MCF 10A (cell line): ENCODE data around the gene SPIRE1. TPM values are rescaled to one million over a fixed set of nuclear protein-coding genes. Genes with fewer than 3 reads are reported as not detected.

ENCODE experiments used
- BruUV-seq: library from RNA; stranded (reverse); fragments of 400-500 nt; replicated peaks from 2 replicates; lab custom pipeline; 2021; lab: Mats Ljungman, UMichigan
- CTCF ChIA-PET: fragments of 300-600 bp; sonication (Branson Sonifier 250); formaldehyde crosslinking; extraction: SDS; loops from one replicate; lab custom pipeline; 2021; ENCODE audit warnings: antibody characterized with exemption, inconsistent platforms; lab: Yijun Ruan, JAX
- POLR2A ChIA-PET: fragments of 300-600, 350-650 bp; sonication (Branson Sonifier 250); formaldehyde crosslinking; extraction: SDS; loops from one replicate; lab custom pipeline; 2020; ENCODE audit warnings: antibody characterized with exemption, inconsistent platforms; lab: Yijun Ruan, JAX
- DNase-seq: peaks from one replicate; pipeline ENCODE4 v3.0.0-alpha.2; 2018; ENCODE audit not compliant: unreplicated experiment
- H3K27ac Mint-ChIP-seq: one replicate; pipeline ENCODE4 v1.8.0; 2022; ENCODE audit warnings: mild to moderate bottlenecking, low read depth, mixed read lengths; ENCODE audit not compliant: unreplicated experiment
- H3K27me3 Mint-ChIP-seq: one replicate; pipeline ENCODE4 v1.8.0; 2022; ENCODE audit warnings: mixed read lengths; ENCODE audit not compliant: insufficient read depth, unreplicated experiment
- H3K36me3 Mint-ChIP-seq: one replicate; pipeline ENCODE4 v1.8.0; 2022; ENCODE audit warnings: mild to moderate bottlenecking, moderate library complexity, mixed read lengths; ENCODE audit not compliant: insufficient read depth, unreplicated experiment
- H3K4me1 Mint-ChIP-seq: one replicate; pipeline ENCODE4 v1.8.0; 2022; ENCODE audit warnings: mixed read lengths; ENCODE audit not compliant: insufficient read depth, unreplicated experiment
- H3K4me3 Mint-ChIP-seq: one replicate; pipeline ENCODE4 v1.8.0; 2022; ENCODE audit warnings: mild to moderate bottlenecking, moderate library complexity, mixed read lengths; ENCODE audit not compliant: unreplicated experiment
- H3K9me3 Mint-ChIP-seq: one replicate; pipeline ENCODE4 v1.8.0; 2022; ENCODE audit warnings: mixed read lengths; ENCODE audit not compliant: unreplicated experiment
- intact Hi-C: fragments of 100-400 bp; cut with micrococcal nuclease; formaldehyde crosslinking; loops from 2 replicates; pipeline ENCODE4 v1.14.1; 2022
- total RNA-seq: library from RNA; stranded (reverse); gene quantifications from 2 replicates; pipeline ENCODE4 v1.2.3, GENCODE V29; 2022
- TF ChIP-seq, protein P1 (sequence below): fragments of 200-600 bp; IDR thresholded peaks from one replicate; pipeline ENCODE4 v1.8.0; 2022; ENCODE audit warnings: antibody characterized with exemption, mild to moderate bottlenecking; ENCODE audit not compliant: unreplicated experiment

SPIRE1 gene
- total RNA-seq, 1 experiment from 2014 or later: 78.2 TPM

- intact Hi-C loops: no loop called here
- no peak for DNase-seq
- H3K4me3 Mint-ChIP-seq: no peak overlapping the region
- H3K9me3 Mint-ChIP-seq: no peaks in the 10 kb centered on the region
- ChIA-PET POLR2A (interaction anchor here (1.0 kb wide), 2 partner anchors 9 to 19 kb away, joined by 3 read pairs; no protein-coding TSS in a partner anchor), CTCF (interaction anchor here (0.6 to 1.6 kb wide), 2 partner anchors 8 to 708 kb away, joined by 4 read pairs; no protein-coding TSS in a partner anchor)
- H3K27me3 Mint-ChIP-seq: no peaks in the 10 kb centered on the region
- H3K36me3 Mint-ChIP-seq: peaks cover 44% of the 10 kb centered on the region
- no peaks in the 10 kb centered on the region for H3K4me1 Mint-ChIP-seq
- TF ChIP-seq, protein P1, sequence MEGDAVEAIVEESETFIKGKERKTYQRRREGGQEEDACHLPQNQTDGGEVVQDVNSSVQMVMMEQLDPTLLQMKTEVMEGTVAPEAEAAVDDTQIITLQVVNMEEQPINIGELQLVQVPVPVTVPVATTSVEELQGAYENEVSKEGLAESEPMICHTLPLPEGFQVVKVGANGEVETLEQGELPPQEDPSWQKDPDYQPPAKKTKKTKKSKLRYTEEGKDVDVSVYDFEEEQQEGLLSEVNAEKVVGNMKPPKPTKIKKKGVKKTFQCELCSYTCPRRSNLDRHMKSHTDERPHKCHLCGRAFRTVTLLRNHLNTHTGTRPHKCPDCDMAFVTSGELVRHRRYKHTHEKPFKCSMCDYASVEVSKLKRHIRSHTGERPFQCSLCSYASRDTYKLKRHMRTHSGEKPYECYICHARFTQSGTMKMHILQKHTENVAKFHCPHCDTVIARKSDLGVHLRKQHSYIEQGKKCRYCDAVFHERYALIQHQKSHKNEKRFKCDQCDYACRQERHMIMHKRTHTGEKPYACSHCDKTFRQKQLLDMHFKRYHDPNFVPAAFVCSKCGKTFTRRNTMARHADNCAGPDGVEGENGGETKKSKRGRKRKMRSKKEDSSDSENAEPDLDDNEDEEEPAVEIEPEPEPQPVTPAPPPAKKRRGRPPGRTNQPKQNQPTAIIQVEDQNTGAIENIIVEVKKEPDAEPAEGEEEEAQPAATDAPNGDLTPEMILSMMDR: no peak
- H3K27ac Mint-ChIP-seq: no peak overlapping the region
- no TSS peak for BruUV-seq
Observed at GRCh38 chr18:12507007-12507406, 150.9 kb downstream of the SPIRE1 start.

DNA sequence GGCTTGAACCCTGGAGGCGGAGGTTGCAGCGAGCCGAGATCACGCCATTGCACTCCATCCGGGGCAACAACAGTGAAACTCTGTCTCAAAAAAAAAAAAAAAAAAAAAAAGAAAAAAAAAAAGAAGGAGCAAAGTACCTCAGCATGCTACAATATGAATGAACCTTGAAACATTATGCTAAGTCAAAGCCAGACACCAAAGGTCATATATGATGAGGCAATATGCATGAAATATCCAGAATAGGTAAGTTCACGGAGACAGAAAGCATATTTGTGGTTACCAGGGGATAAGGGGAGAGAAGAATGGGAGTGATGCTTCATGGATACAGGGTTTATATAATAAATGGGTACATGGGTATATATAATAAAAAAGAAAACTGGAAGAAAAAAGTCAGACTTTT lies 156.9 kb downstream of the SPIRE1 start:
- Mint-ChIP-seq H3K27ac (no peak overlapping the region), H3K9me3 (no peaks in the 10 kb centered on the region), H3K4me3 (no peak overlapping the region), H3K36me3 (peaks cover 31% of the 10 kb centered on the region), H3K27me3 (no peaks in the 10 kb centered on the region), H3K4me1 (peaks cover 5% of the 10 kb centered on the region)
- BruUV-seq: no TSS peak
- intact Hi-C loops: no loop called here
- CTCF ChIA-PET: no interaction called here
- no peak for DNase-seq
- POLR2A ChIA-PET: no interaction called here
- TF ChIP-seq, protein P1: no peak

DNA sequence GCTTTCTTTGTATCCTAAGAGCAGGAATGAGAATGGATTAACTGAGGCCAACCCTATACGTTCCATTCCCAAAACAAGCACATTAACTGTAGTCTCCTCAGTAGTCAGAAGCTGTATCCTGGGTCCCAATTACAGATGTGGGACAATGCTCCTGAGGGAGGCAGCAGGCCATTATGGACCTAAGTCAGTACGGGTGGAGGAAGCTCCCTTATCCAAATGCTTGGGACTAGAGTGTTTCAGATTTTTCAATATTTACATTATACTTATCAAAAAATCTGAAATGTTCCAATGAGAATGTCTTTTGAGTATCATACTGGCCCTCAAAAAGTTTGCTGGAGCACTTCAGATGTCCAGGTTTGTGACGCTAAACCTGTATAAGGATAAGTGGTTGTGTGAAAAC lies 160.1 kb downstream of the SPIRE1 start:
- CTCF ChIA-PET: no interaction called here

GRCh38 chr18:12497296-12497695 lies 160.6 kb downstream of the SPIRE1 start:
- H3K27me3 Mint-ChIP-seq: no peaks in the 10 kb centered on the region
- TF ChIP-seq, protein P1: no peak
- DNase-seq: no peak
- H3K4me3 Mint-ChIP-seq: no peak overlapping the region
- no peaks in the 10 kb centered on the region for H3K9me3 Mint-ChIP-seq
- no TSS peak for BruUV-seq
- no peak overlapping the region for H3K27ac Mint-ChIP-seq
- CTCF ChIA-PET: no interaction called here
- POLR2A ChIA-PET: interaction anchor here (1.0 kb wide), 1 partner anchor 20 kb away, joined by 3 read pairs; no protein-coding TSS in a partner anchor
- peaks cover 5% of the 10 kb centered on the region for H3K4me1 Mint-ChIP-seq
- peaks cover 38% of the 10 kb centered on the region for H3K36me3 Mint-ChIP-seq
- intact Hi-C loops: no loop called here

More for the DNA sequence above, 160.1 kb downstream of the SPIRE1 start:
- TF ChIP-seq, protein P1: no peak
- Mint-ChIP-seq H3K9me3 (no peaks in the 10 kb centered on the region), H3K36me3 (peaks cover 34% of the 10 kb centered on the region), H3K27me3 (no peaks in the 10 kb centered on the region), H3K4me3 (no peak overlapping the region), H3K4me1 (peaks cover 5% of the 10 kb centered on the region), H3K27ac (no peak overlapping the region)
- no peak for DNase-seq
- BruUV-seq: no TSS peak
- POLR2A ChIA-PET: interaction anchor here (0.6 to 1.3 kb wide), 3 partner anchors 10 to 19 kb away, joined by 3 read pairs; no protein-coding TSS in a partner anchor
- intact Hi-C loops: no loop called here
